HFFc6 (cell line): ENCODE measurements around the gene CYP26C1. TPM values are rescaled to one million over a fixed set of nuclear protein-coding genes. Genes with fewer than 3 reads are reported as not detected.

Source experiments
- DNase-seq: peaks from one replicate; pipeline ENCODE4 v3.0.0-alpha.2; 2018
- H3K27ac Mint-ChIP-seq: 2 replicates; pipeline ENCODE4 v1.8.0; 2020; ENCODE audit warnings: mild to moderate bottlenecking, mixed read lengths
- H3K27me3 Mint-ChIP-seq: 2 replicates; pipeline ENCODE4 v1.8.0; 2021; ENCODE audit warnings: mild to moderate bottlenecking, moderate library complexity, mixed read lengths; ENCODE audit not compliant: insufficient read depth
- H3K36me3 Mint-ChIP-seq: 2 replicates; pipeline ENCODE4 v1.8.0; 2021; ENCODE audit warnings: low read depth, mixed read lengths
- H3K4me1 Mint-ChIP-seq: 2 replicates; pipeline ENCODE4 v1.8.0; 2020; ENCODE audit warnings: low read depth, mixed read lengths
- H3K4me3 Mint-ChIP-seq: 2 replicates; pipeline ENCODE4 v1.8.0; 2020; ENCODE audit warnings: mild to moderate bottlenecking, moderate library complexity, mixed read lengths
- H3K9me3 Mint-ChIP-seq: 2 replicates; pipeline ENCODE4 v1.8.0; 2020; ENCODE audit warnings: mild to moderate bottlenecking, mixed read lengths
- CTCF ChIP-seq: fragments of 200-600 bp; sonication (generic); IDR thresholded peaks from 2 replicates; pipeline ENCODE4 v1.5.0; 2021; ENCODE audit warnings: antibody characterized with exemption, mild to moderate bottlenecking
- total RNA-seq, 6 experiments: library from RNA; stranded (reverse); fragmentation: NEBNext Ultra II Directional; extraction: Animal tissue kit (Norgen Biotek cat#: 25700); gene quantifications; 2 replicates in 1 of 6; 3 replicates in 5 of 6; pipeline ENCODE4 v1.2.3, GENCODE V29; 2021

CYP26C1 gene
- total RNA-seq, 6 experiments from 2014 or later, result 0.05 to 0.22 (median 0.13) TPM; not detected in 1

GRCh38 chr10:93072225-93072712 lies 11.7 kb downstream of the CYP26C1 start:
- H3K36me3 Mint-ChIP-seq, result no peaks in the 10 kb centered on the region; the same call in 1 of the 2 replicates
- H3K27ac Mint-ChIP-seq, result no peak overlapping the region
- H3K4me1 Mint-ChIP-seq, result peaks cover 25% of the 10 kb centered on the region
- peaks cover 60% of the 10 kb centered on the region for H3K27me3 Mint-ChIP-seq
- no peaks in the 10 kb centered on the region for H3K9me3 Mint-ChIP-seq
- peak overlapping the region; percentile 78 for H3K4me3 Mint-ChIP-seq
- no peak for TF ChIP-seq CTCF
- no peak for DNase-seq

- DNase-seq, result no peak
- Mint-ChIP-seq H3K4me1 (peaks cover 25% of the 10 kb centered on the region), H3K27ac (no peak overlapping the region), H3K9me3 (no peaks in the 10 kb centered on the region), H3K36me3 (no peaks in the 10 kb centered on the region; the same call in 1 of the 2 replicates), H3K27me3 (peaks cover 53% of the 10 kb centered on the region), H3K4me3 (no peak overlapping the region; the same call in 1 of the 2 replicates)
- TF ChIP-seq CTCF, result no peak
These were observed 12.3 kb downstream of the CYP26C1 start for GRCh38 chr10:93072713-93073538.

- peaks cover 48% of the 10 kb centered on the region for H3K27me3 Mint-ChIP-seq
- no peak within 1 kb of the TSS for H3K27ac Mint-ChIP-seq
- peaks cover 21% of the 10 kb centered on the region for H3K4me1 Mint-ChIP-seq
- H3K9me3 Mint-ChIP-seq, result no peaks in the 10 kb centered on the region
- TF ChIP-seq CTCF, result no peak
- H3K36me3 Mint-ChIP-seq, result no peaks in the 10 kb centered on the region; the same call in 1 of the 2 replicates
- H3K4me3 Mint-ChIP-seq, result peak within 1 kb of the TSS; percentile 36; the same call in 1 of the 2 replicates
- DNase-seq, result no peak
These were observed 13.0 kb downstream of the CYP26C1 start, which contains the start of gene CYP26A1 for GRCh38 chr10:93073539-93074146. Gene CYP26A1, plus strand, starts transcription at chr10:93073893. Its CDS starts 42 bp downstream, at chr10:93073935.

- Mint-ChIP-seq H3K27ac (no peak overlapping the region), H3K9me3 (no peaks in the 10 kb centered on the region), H3K4me3 (peak overlapping the region; percentile 36; the same call in 1 of the 2 replicates), H3K27me3 (peaks cover 43% of the 10 kb centered on the region), H3K36me3 (no peaks in the 10 kb centered on the region; the same call in 1 of the 2 replicates), H3K4me1 (peaks cover 21% of the 10 kb centered on the region)
- DNase-seq, result no peak
- peak; percentile 22; the same call in 1 of the 2 replicates for TF ChIP-seq CTCF
These were observed 13.6 kb downstream of the CYP26C1 start for GRCh38 chr10:93074147-93074596.

GRCh38 chr10:93074597-93075368 lies 14.2 kb downstream of the CYP26C1 start:
- no peak overlapping the region for H3K27ac Mint-ChIP-seq
- no peak for DNase-seq
- peaks cover 40% of the 10 kb centered on the region for H3K27me3 Mint-ChIP-seq
- no peaks in the 10 kb centered on the region; the same call in 1 of the 2 replicates for H3K36me3 Mint-ChIP-seq
- no peaks in the 10 kb centered on the region for H3K9me3 Mint-ChIP-seq
- H3K4me1 Mint-ChIP-seq, result peaks cover 27% of the 10 kb centered on the region
- TF ChIP-seq CTCF, result no peak
- peak overlapping the region; percentile 36 for H3K4me3 Mint-ChIP-seq
